Stimulated activated naive CD8-positive, alpha-beta T cell treated with anti-CD3 and anti-CD28 coated beads, Interleukin-15, amount 100 ng/mL, for 72 hours (primary cell): ENCODE data around the gene TTC39C.

ENCODE experiments used
- ATAC-seq: fragments of 150-1000 bp; cut with Tn5 transposase; 2 replicates; pipeline ENCODE4 v1.10.0; 2021; ENCODE audit warnings: mild to moderate bottlenecking, moderate library complexity
- DNase-seq, 2 donors: peaks; one replicate each; pipeline ENCODE4 v3.0.0; 2021 to 2022
- H3K27ac Mint-ChIP-seq, 2 donors: one replicate each; pipeline ENCODE4 v1.8.0; 2022; ENCODE audit warnings: mild to moderate bottlenecking in 2 of 2, mixed read lengths in 2 of 2, moderate library complexity in 2 of 2
- H3K27me3 Mint-ChIP-seq: one replicate; pipeline ENCODE4 v1.8.0; 2022; ENCODE audit warnings: mixed read lengths
- H3K4me1 Mint-ChIP-seq: one replicate; pipeline ENCODE4 v1.8.0; 2022; ENCODE audit warnings: mild to moderate bottlenecking, mixed read lengths
- H3K4me3 Mint-ChIP-seq, 2 donors: one replicate each; pipeline ENCODE4 v1.8.0; 2022; ENCODE audit warnings: mild to moderate bottlenecking in 2 of 2, mixed read lengths in 2 of 2, moderate library complexity in 1 of 2
- H3K9me3 Mint-ChIP-seq, 2 donors: one replicate each; pipeline ENCODE4 v1.8.0; 2022; ENCODE audit warnings: mixed read lengths in 2 of 2

Gene TTC39C

GRCh38 chr18:23982155-23983079 lies 32.1 kb upstream of the TTC39C start:
- Mint-ChIP-seq H3K4me3 (no peak overlapping the region), H3K27ac (peak overlapping the region in 1 of 2 donors; percentile 43), H3K9me3 (peaks cover 4 to 6% of the 10 kb centered on the region in 2 donors), H3K4me1 (peaks cover 56% of the 10 kb centered on the region), H3K27me3 (peaks cover 7% of the 10 kb centered on the region)
- ATAC-seq (no peak), DNase-seq (no peak)

GRCh38 chr18:23983112-23983511 lies 31.4 kb upstream of the TTC39C start:
- Mint-ChIP-seq H3K27ac (no peak overlapping the region), H3K4me1 (peaks cover 56% of the 10 kb centered on the region), H3K9me3 (peaks cover 4 to 6% of the 10 kb centered on the region in 2 donors), H3K4me3 (no peak overlapping the region), H3K27me3 (peaks cover 7% of the 10 kb centered on the region)
- ATAC-seq: no peak
- DNase-seq: no peak

- H3K4me1 Mint-ChIP-seq: peaks cover 72% of the 10 kb centered on the region
- H3K27me3 Mint-ChIP-seq: peaks cover 4% of the 10 kb centered on the region
- DNase-seq: no peak
- peak; percentile 93 for ATAC-seq
- H3K9me3 Mint-ChIP-seq: peaks cover 4 to 6% of the 10 kb centered on the region in 2 donors
- H3K4me3 Mint-ChIP-seq: no peak overlapping the region
- H3K27ac Mint-ChIP-seq: peak overlapping the region in 1 of 2 donors; percentile 12
Observed at GRCh38 chr18:23986600-23987359, 27.8 kb upstream of the TTC39C start.

GRCh38 chr18:23990474-23991410 lies 23.8 kb upstream of the TTC39C start:
- no peak overlapping the region for H3K27ac Mint-ChIP-seq
- H3K4me3 Mint-ChIP-seq: no peak overlapping the region
- DNase-seq (no peak), ATAC-seq (no peak)
- peaks cover 80% of the 10 kb centered on the region for H3K4me1 Mint-ChIP-seq
- H3K27me3 Mint-ChIP-seq: no peaks in the 10 kb centered on the region
- H3K9me3 Mint-ChIP-seq: peaks cover 2 to 3% of the 10 kb centered on the region in 2 donors

GRCh38 chr18:23992089-23992940 lies 22.2 kb upstream of the TTC39C start:
- peak overlapping the region; percentile 10 to 84 for H3K27ac Mint-ChIP-seq
- H3K9me3 Mint-ChIP-seq: no peaks in the 10 kb centered on the region
- peak overlapping the region; percentile 70 to 77 for H3K4me3 Mint-ChIP-seq
- DNase-seq (peak; percentile 46 to 48), ATAC-seq (peak; percentile 100)
- H3K27me3 Mint-ChIP-seq: no peaks in the 10 kb centered on the region
- H3K4me1 Mint-ChIP-seq: peaks cover 65% of the 10 kb centered on the region

- Mint-ChIP-seq H3K9me3 (no peaks in the 10 kb centered on the region), H3K4me1 (peaks cover 59% of the 10 kb centered on the region), H3K4me3 (peak overlapping the region; percentile 70 to 77), H3K27ac (peak overlapping the region; percentile 10 to 84), H3K27me3 (no peaks in the 10 kb centered on the region)
- no peak for DNase-seq
- ATAC-seq: peak; percentile 56
Observed at GRCh38 chr18:23992941-23993280, 21.6 kb upstream of the TTC39C start.

- H3K4me3 Mint-ChIP-seq: peak overlapping the region; percentile 51 to 66
Observed at GRCh38 chr18:23994361-23994902, 20.1 kb upstream of the TTC39C start.

GRCh38 chr18:23995180-23995579 lies 19.4 kb upstream of the TTC39C start:
- Mint-ChIP-seq H3K4me3 (no peak overlapping the region), H3K27me3 (no peaks in the 10 kb centered on the region), H3K4me1 (peaks cover 49% of the 10 kb centered on the region), H3K9me3 (no peaks in the 10 kb centered on the region), H3K27ac (no peak overlapping the region)
- DNase-seq (no peak), ATAC-seq (no peak)

More at GRCh38 chr18:23994361-23994902, 20.1 kb upstream of the TTC39C start:
- Mint-ChIP-seq H3K9me3 (no peaks in the 10 kb centered on the region), H3K27ac (peak overlapping the region in 1 of 2 donors; percentile 74), H3K27me3 (no peaks in the 10 kb centered on the region), H3K4me1 (peaks cover 53% of the 10 kb centered on the region)
- ATAC-seq (no peak), DNase-seq (no peak)

- peaks cover 40% of the 10 kb centered on the region for H3K4me1 Mint-ChIP-seq
- no peak overlapping the region for H3K27ac Mint-ChIP-seq
- no peak for ATAC-seq
- no peak for DNase-seq
- H3K27me3 Mint-ChIP-seq: no peaks in the 10 kb centered on the region
- H3K4me3 Mint-ChIP-seq: no peak overlapping the region
- no peaks in the 10 kb centered on the region for H3K9me3 Mint-ChIP-seq
Observed at GRCh38 chr18:23998018-23998417, 16.5 kb upstream of the TTC39C start.

GRCh38 chr18:23998820-23999219 lies 15.7 kb upstream of the TTC39C start:
- ATAC-seq (no peak), DNase-seq (no peak)
- Mint-ChIP-seq H3K27ac (no peak overlapping the region), H3K4me3 (no peak overlapping the region), H3K27me3 (no peaks in the 10 kb centered on the region), H3K9me3 (no peaks in the 10 kb centered on the region), H3K4me1 (peaks cover 43% of the 10 kb centered on the region)

GRCh38 chr18:24000613-24001490 lies 13.7 kb upstream of the TTC39C start:
- peak overlapping the region in 1 of 2 donors; percentile 0 for H3K4me3 Mint-ChIP-seq
- H3K9me3 Mint-ChIP-seq: no peaks in the 10 kb centered on the region
- H3K4me1 Mint-ChIP-seq: peaks cover 38% of the 10 kb centered on the region
- ATAC-seq (no peak), DNase-seq (no peak)
- no peak overlapping the region for H3K27ac Mint-ChIP-seq
- H3K27me3 Mint-ChIP-seq: no peaks in the 10 kb centered on the region

- H3K27me3 Mint-ChIP-seq: no peaks in the 10 kb centered on the region
- H3K4me3 Mint-ChIP-seq: no peak overlapping the region
- ATAC-seq (no peak), DNase-seq (no peak)
- no peak overlapping the region for H3K27ac Mint-ChIP-seq
- H3K4me1 Mint-ChIP-seq: peaks cover 38% of the 10 kb centered on the region
- H3K9me3 Mint-ChIP-seq: no peaks in the 10 kb centered on the region
Observed at GRCh38 chr18:24002479-24002878, 12.1 kb upstream of the TTC39C start.

- Mint-ChIP-seq H3K4me3 (no peak overlapping the region), H3K27me3 (no peaks in the 10 kb centered on the region), H3K9me3 (no peaks in the 10 kb centered on the region), H3K4me1 (peaks cover 44% of the 10 kb centered on the region), H3K27ac (peak overlapping the region in 1 of 2 donors; percentile 36)
- DNase-seq: no peak
- no peak for ATAC-seq
Observed at GRCh38 chr18:24003288-24003687, 11.3 kb upstream of the TTC39C start.
